SK-N-MC (cell line): ENCODE data around the gene LRP1B.

Experiments
- EZH2 ChIP-seq: fragments of 200-600 bp; sonication (generic); IDR thresholded peaks from one replicate; pipeline ENCODE4 v1.6.1; 2017; ENCODE audit warnings: antibody characterized with exemption
- FOXP2 ChIP-seq: optimal IDR thresholded peaks from 2 replicates; pipeline ENCODE3; 2011; ENCODE audit warnings: mild to moderate bottlenecking, moderate library complexity; ENCODE audit not compliant: insufficient read depth; ENCODE audit errors: extremely low read length, control extremely low read depth
- POLR2AphosphoS5 ChIP-seq: IDR thresholded peaks from 2 replicates; pipeline ENCODE4 v1.6.1; 2012; ENCODE audit warnings: mild to moderate bottlenecking, low read depth, low read length, borderline replicate concordance

GRCh38 chr2:140509765-140510164 lies 1621.1 kb downstream of the LRP1B start:
- TF ChIP-seq EZH2 (no peak), POLR2AphosphoS5 (no peak), FOXP2 (no peak)
